Urinary bladder (tissue), 4 donors: Measurements from ENCODE around the gene RHO. TPM values are rescaled to one million over a fixed set of nuclear protein-coding genes. Genes with fewer than 3 reads are reported as not detected.
"Not testable (repeated sequence)": the region's sequence is repeated elsewhere in the genome, so short reads cannot be mapped to it uniquely, and the experiment has no call there.

ENCODE experiments used
- DNase-seq: peaks from one replicate; pipeline ENCODE4 v3.0.0-alpha.2; 2015; ENCODE audit errors: extremely low spot score
- H3K27ac ChIP-seq: one replicate; pipeline ENCODE4 v1.5.1; 2013; ENCODE audit warnings: low read depth, mild to moderate bottlenecking, moderate library complexity
- H3K36me3 ChIP-seq: one replicate; pipeline ENCODE4 v1.6.1; 2013; ENCODE audit warnings: mild to moderate bottlenecking, moderate library complexity; ENCODE audit not compliant: insufficient read depth
- H3K4me1 ChIP-seq: one replicate; pipeline ENCODE4 v1.6.1; 2013; ENCODE audit warnings: mild to moderate bottlenecking, moderate library complexity; ENCODE audit not compliant: insufficient read depth
- H3K4me3 ChIP-seq: one replicate; pipeline ENCODE4 v1.5.1; 2013; ENCODE audit warnings: low read depth, low read length
- WGBS: extraction: QIAGEN DNeasy Blood & Tissue Kit; methylation state at CpG from one replicate; pipeline ENCODE4 v1.1.7; 2013; 5-methylcytosine and 5-hydroxymethylcytosine counted together
- polyA plus RNA-seq: library from polyadenylated mRNA; stranded (reverse); fragments of 200-250 nt; gene quantifications from one replicate; pipeline ENCODE4 v1.2.3, GENCODE V29; 2013
- total RNA-seq: library from RNA; depleted of rRNA; stranded (reverse); fragments of >200 nt; gene quantifications from one replicate; pipeline ENCODE4 v1.2.3, GENCODE V29; 2014
- donor health status: healthy with polysubstance abuse.
- donor health status: healthy.

Gene RHO
- total and polyA plus RNA-seq, 2 donors, result not detected

DNA sequence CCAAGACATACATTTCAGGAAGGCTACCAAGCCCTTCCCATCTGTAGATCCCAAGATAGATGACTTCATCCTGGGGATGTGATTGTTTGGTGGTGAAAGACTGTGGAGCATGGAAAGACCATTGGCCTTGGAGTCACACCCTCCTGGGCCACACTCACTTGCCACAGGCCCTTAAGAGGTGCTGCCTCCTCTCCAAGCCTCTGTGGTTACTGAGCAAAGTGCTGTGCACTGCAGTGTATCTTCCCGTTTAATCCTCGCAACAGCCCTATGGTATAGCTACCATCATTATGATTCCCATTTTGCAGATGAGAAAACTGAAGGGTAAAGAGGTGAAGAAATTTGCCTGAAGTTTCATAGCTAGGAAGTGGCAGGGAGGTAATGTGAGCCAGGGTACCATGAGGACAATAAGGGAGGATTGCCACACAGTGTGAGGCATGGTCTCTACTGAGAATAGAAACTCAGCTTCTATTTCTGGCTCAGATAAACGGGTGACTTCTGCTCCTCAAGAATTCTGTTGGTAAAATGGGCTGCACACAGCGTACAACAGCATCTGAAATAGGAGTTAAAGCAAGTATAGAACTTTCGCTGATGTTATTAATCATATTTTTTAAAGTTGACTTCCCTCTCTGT, 23.9 kb upstream of the RHO start:
- DNase-seq, result no peak
- no peak overlapping the region for H3K27ac ChIP-seq
- no peak overlapping the region for H3K4me3 ChIP-seq
- WGBS, result 84% methylated on average over 5 of the region's 5 CpGs
- no peaks in the 10 kb centered on the region for H3K4me1 ChIP-seq
- no peaks in the 10 kb centered on the region for H3K36me3 ChIP-seq

DNA sequence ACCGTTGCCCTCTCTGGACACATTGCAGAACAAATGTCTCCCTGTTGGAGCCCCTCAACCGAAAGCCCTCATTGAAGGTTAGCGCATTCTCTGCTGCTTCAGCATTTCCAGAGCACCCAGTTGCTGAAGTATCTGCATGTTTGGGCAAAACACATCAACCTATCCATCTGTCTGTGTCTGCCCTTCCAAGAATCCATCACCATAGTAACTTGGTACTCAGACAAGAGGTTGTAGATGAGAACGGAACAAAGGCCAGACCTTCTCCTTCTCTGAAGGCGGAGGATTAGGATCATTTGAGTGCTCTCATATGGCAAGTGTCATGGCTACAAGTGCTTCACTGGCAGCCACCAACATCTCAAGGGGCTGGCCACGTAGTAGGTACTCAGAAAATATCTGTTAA, 23.1 kb upstream of the RHO start:
- whole genome bisulfite sequencing, result 85% methylated on average over 6 of the region's 6 CpGs
- DNase-seq, result no peak
- H3K4me1 ChIP-seq, result no peaks in the 10 kb centered on the region

DNA sequence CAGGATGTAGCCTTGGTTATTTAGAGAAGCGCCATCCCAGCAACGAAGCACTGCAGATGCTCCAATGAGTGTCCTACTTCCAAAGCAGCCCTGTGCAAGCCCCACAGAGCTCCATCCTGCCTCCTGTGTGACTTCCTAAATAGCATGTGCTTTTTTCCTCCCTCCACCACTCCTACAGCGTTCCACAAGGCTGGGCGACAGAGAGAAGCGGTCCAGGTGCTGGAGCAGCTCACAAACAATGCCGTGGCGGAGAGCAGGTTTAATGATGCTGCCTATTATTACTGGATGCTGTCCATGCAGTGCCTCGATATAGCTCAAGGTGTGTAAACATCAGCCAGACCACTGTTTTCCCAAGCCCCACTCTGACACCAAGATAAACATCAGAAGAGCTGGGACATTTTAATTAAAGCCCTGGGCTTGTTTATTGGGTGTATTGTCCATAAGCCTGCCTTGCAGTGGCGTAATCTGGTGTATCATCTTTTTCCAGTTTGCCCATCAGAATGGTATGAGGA, 22.2 kb upstream of the RHO start:
- no peak for DNase-seq
- 83% methylated on average over 9 of the region's 9 CpGs for WGBS
- H3K4me3 ChIP-seq, result no peak overlapping the region
- no peaks in the 10 kb centered on the region for H3K4me1 ChIP-seq
- no peaks in the 10 kb centered on the region for H3K36me3 ChIP-seq
- H3K27ac ChIP-seq, result no peak overlapping the region

More for the DNA sequence above, 23.1 kb upstream of the RHO start:
- Histone ChIP-seq H3K36me3 (no peaks in the 10 kb centered on the region), H3K4me3 (no peak overlapping the region), H3K27ac (no peak overlapping the region)

GRCh38 chr3:129507181-129507831, 21.1 kb upstream of the RHO start:
- Histone ChIP-seq H3K4me3 (no peak overlapping the region), H3K36me3 (no peaks in the 10 kb centered on the region), H3K27ac (no peak overlapping the region), H3K4me1 (no peaks in the 10 kb centered on the region)
- no peak for DNase-seq
- WGBS, result 82% methylated on average over 9 of the region's 9 CpGs

DNA sequence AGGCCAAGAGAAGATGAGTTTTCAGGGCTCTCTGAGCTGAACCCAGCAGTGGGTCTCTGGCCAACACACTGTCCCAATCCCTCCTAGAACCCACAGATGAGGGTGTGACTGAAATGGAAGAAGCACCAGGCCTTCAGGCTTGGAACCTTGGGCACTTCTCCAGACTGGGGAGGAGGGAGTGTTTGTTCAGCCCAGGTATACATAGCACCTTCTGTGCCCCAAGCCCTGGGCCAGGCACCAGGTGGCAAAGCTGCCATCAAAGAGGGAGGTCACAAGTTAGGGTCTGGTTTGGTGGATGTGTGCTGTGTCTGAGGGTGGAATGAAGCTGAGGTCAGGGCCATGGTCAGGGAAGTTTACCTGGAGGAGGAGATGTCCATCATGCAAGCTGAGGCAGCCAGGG, 15.8 kb upstream of the RHO start:
- Histone ChIP-seq H3K4me1 (no peaks in the 10 kb centered on the region), H3K27ac (no peak overlapping the region), H3K4me3 (no peak overlapping the region), H3K36me3 (no peaks in the 10 kb centered on the region)
- no peak for DNase-seq

DNA sequence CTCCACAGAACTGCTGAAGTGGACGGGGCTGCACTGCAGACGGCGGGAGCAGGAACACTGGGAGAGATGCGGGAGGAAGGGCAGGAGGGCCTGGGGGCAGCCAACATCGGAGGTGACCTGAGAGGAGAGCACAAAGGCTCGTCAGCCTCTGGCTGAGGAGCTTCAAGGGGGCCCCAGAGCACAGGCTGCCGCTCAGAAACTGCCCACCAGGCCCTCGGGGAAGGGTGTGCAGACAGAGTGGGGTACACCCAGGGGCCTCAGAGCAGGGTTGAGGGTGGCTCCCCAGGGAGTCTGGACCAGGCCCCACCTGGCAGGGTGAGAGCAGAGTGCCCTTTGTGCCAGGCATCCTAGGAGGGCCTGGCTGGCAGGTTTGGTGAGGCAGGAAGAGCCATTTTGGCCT, 14.7 kb upstream of the RHO start:
- Histone ChIP-seq H3K36me3 (no peaks in the 10 kb centered on the region), H3K27ac (no peak overlapping the region), H3K4me1 (no peaks in the 10 kb centered on the region), H3K4me3 (no peak overlapping the region)
- 89% methylated on average over 8 of the region's 8 CpGs for WGBS
- no peak for DNase-seq

- no peak overlapping the region for H3K4me3 ChIP-seq
- no peaks in the 10 kb centered on the region for H3K36me3 ChIP-seq
- WGBS, result 95% methylated on average over 10 of the region's 10 CpGs
- DNase-seq, result no peak
- H3K4me1 ChIP-seq, result no peaks in the 10 kb centered on the region
- no peak overlapping the region for H3K27ac ChIP-seq
Observed at GRCh38 chr3:129514110-129514509, 14.3 kb upstream of the RHO start.

- no peak overlapping the region for H3K27ac ChIP-seq
- no peak overlapping the region for H3K4me3 ChIP-seq
- 93% methylated on average over 6 of the region's 6 CpGs for WGBS
- no peak for DNase-seq
- no peaks in the 10 kb centered on the region for H3K36me3 ChIP-seq
- no peaks in the 10 kb centered on the region for H3K4me1 ChIP-seq
Observed at GRCh38 chr3:129514563-129514962, 13.9 kb upstream of the RHO start.

DNA sequence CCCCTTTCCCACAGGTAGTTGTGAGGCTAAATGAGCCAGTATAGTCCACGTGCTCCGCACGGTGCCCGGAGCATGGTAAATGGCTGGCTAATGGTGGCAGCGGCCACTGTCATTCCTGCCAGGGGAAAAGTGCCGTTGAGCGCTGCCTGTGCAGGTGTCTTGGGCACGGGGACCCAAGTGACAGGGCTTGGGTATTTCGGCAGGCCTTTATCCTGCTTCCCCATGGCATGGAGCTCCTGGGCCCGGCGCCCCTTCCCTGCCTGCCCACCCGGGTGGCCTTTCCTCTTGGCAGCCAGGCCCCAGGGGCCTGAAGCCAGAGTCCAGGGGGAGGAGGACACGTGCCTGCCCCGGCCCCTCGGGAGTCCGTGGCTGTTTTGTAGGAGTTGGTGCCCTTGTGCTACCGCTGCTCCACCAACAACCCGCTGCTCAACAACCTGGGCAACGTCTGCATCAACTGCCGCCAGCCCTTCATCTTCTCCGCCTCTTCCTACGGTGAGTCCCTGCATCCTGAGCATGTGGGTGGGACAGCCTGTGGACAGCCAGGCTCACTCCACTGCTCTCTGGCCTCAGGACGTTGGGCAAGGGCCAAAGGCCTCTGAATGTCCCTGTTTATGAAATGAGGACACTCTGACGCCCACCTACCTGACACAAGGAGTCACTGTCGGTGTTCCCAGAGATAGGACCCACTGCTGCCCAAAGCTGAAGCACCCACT, 13.2 kb upstream of the RHO start:
- DNase-seq, H3K4me3 ChIP-seq, H3K36me3 ChIP-seq, H3K27ac ChIP-seq, H3K4me1 ChIP-seq: not testable (repeated sequence)
- WGBS, result 88% methylated on average over 21 of the region's 25 CpGs

- WGBS, result 90% methylated on average over 7 of the region's 7 CpGs
- DNase-seq, H3K27ac ChIP-seq, H3K4me3 ChIP-seq, H3K4me1 ChIP-seq, H3K36me3 ChIP-seq: not testable (repeated sequence)
Observed at GRCh38 chr3:129515821-129516432, 12.5 kb upstream of the RHO start.

DNA sequence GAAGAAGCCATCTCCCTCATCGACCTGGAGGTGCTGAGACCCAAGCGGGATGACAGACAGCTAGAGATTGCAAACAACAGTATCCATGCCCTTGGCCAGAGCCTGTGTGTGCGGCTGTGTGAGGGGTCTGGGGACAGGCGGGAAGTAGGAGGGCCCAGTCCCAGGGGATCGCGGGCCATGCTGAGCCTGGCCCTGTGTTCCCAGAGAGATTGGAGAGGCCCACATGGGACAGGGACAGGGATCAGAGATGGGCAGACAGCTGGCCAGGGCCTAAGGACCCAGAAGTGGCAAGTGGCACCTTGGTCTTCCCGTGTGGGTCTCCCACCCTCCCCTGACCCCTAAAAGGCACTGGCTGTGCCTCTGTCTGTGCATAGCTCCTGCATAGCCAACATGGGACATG, 10.9 kb upstream of the RHO start:
- Histone ChIP-seq H3K27ac (no peak overlapping the region), H3K4me3 (no peak overlapping the region), H3K4me1 (no peaks in the 10 kb centered on the region), H3K36me3 (no peaks in the 10 kb centered on the region)
- DNase-seq, result no peak
- WGBS, result 89% methylated on average over 7 of the region's 7 CpGs

GRCh38 chr3:129518038-129518561, 10.3 kb upstream of the RHO start:
- 82% methylated on average over 8 of the region's 8 CpGs for WGBS
- Histone ChIP-seq H3K4me1 (no peaks in the 10 kb centered on the region), H3K4me3 (no peak overlapping the region)

GRCh38 chr3:129518581-129518980, 9.9 kb upstream of the RHO start:
- Histone ChIP-seq H3K4me1 (no peaks in the 10 kb centered on the region), H3K4me3 (no peak overlapping the region), H3K36me3 (no peaks in the 10 kb centered on the region), H3K27ac (no peak overlapping the region)
- 97% methylated on average over 8 of the region's 8 CpGs for WGBS
- DNase-seq, result no peak

More at GRCh38 chr3:129518038-129518561, 10.3 kb upstream of the RHO start:
- H3K36me3 ChIP-seq, result no peaks in the 10 kb centered on the region
- DNase-seq, result no peak
- H3K27ac ChIP-seq, result no peak overlapping the region
